ENCODE results near the gene RHOBTB1. TPM values are rescaled to one million over a fixed set of nuclear protein-coding genes. Genes with fewer than 3 reads are reported as not detected.
"Not testable (repeated sequence)": the region's sequence is repeated elsewhere in the genome, so short reads cannot be mapped to it uniquely, and the experiment has no call there.

Gene RHOBTB1
- total RNA-seq, 2 experiments from 2014 or later = not detected

GRCh38 chr10:60974463-60975149 lies 30.6 kb upstream of the RHOBTB1 start:
- no peak for DNase-seq
- no peaks in the 10 kb centered on the region for H3K27me3 ChIP-seq (ENCODE audit: control insufficient read depth in 1 of 2, insufficient read depth in 2 of 2, low read length in 2 of 2)
- H3K36me3 ChIP-seq (ENCODE audit: insufficient read depth, low read length) = no peaks in the 10 kb centered on the region
- H3K36me3 Mint-ChIP-seq (ENCODE audit: low read depth) = no peaks in the 10 kb centered on the region
- no peak for ATAC-seq (ENCODE audit: poor library complexity)
- H3K9me3 ChIP-seq (ENCODE audit: control insufficient read depth in 1 of 2, insufficient read depth in 1 of 2, low read length in 2 of 2) = no peaks in the 10 kb centered on the region
- no peak overlapping the region for H3K27ac ChIP-seq (ENCODE audit: low read depth in 1 of 2, low read length in 2 of 2)
- TF ChIP-seq CTCF (IDR thresholded peaks at IDR 0.05) = no peak
- no peak overlapping the region for H3K4me3 Mint-ChIP-seq
- peaks cover 13% of the 10 kb centered on the region for H3K27me3 Mint-ChIP-seq
- intact Hi-C loops (cut with DNase I, micrococcal nuclease) = no loop called here
- CTCF ChIA-PET = no interaction called here
- H3K4me1 Mint-ChIP-seq (ENCODE audit: low read depth) = no peaks in the 10 kb centered on the region
- POLR2A ChIA-PET = no interaction called here
- no peaks in the 10 kb centered on the region for H3K4me1 ChIP-seq (ENCODE audit: insufficient read depth, low read length)
- no peaks in the 10 kb centered on the region for H3K9me3 Mint-ChIP-seq
- H3K4me3 ChIP-seq (ENCODE audit: low read length) = no peak overlapping the region
- H3K27ac Mint-ChIP-seq = no peak overlapping the region

GRCh38 chr10:60973086-60973485 lies 29.1 kb upstream of the RHOBTB1 start:
- DNase-seq = no peak
- Mint-ChIP-seq H3K9me3 (no peaks in the 10 kb centered on the region), H3K4me3 (no peak overlapping the region), H3K4me1 (ENCODE audit: low read depth) (no peaks in the 10 kb centered on the region), H3K27me3 (peaks cover 17% of the 10 kb centered on the region), H3K36me3 (ENCODE audit: low read depth) (no peaks in the 10 kb centered on the region), H3K27ac (no peak overlapping the region)
- intact Hi-C loops (cut with DNase I, micrococcal nuclease) = no loop called here
- H3K27me3 ChIP-seq (ENCODE audit: control insufficient read depth in 1 of 2, insufficient read depth in 2 of 2, low read length in 2 of 2) = peaks cover 0 to 5% of the 10 kb centered on the region in 2 experiments
- CTCF ChIA-PET = no interaction called here
- POLR2A ChIA-PET = no interaction called here
- no peak for TF ChIP-seq CTCF (IDR thresholded peaks at IDR 0.05)
- H3K36me3 ChIP-seq (ENCODE audit: insufficient read depth, low read length) = no peaks in the 10 kb centered on the region
- H3K27ac ChIP-seq (ENCODE audit: low read depth in 1 of 2, low read length in 2 of 2) = no peak overlapping the region
- ATAC-seq (ENCODE audit: poor library complexity) = no peak
- no peak overlapping the region for H3K4me3 ChIP-seq (ENCODE audit: low read length)
- no peaks in the 10 kb centered on the region for H3K9me3 ChIP-seq (ENCODE audit: control insufficient read depth in 1 of 2, insufficient read depth in 1 of 2, low read length in 2 of 2)
- H3K4me1 ChIP-seq (ENCODE audit: insufficient read depth, low read length) = no peaks in the 10 kb centered on the region

GRCh38 chr10:60972181-60972580 lies 28.2 kb upstream of the RHOBTB1 start:
- H3K36me3 Mint-ChIP-seq (ENCODE audit: low read depth); H3K27me3 ChIP-seq (ENCODE audit: control insufficient read depth in 1 of 2, insufficient read depth in 2 of 2, low read length in 2 of 2); H3K4me3 Mint-ChIP-seq; H3K4me1 Mint-ChIP-seq (ENCODE audit: low read depth); H3K9me3 Mint-ChIP-seq; DNase-seq; H3K4me3 ChIP-seq (ENCODE audit: low read length); H3K27ac ChIP-seq (ENCODE audit: low read depth in 1 of 2, low read length in 2 of 2); H3K4me1 ChIP-seq (ENCODE audit: insufficient read depth, low read length); POLR2A ChIA-PET; H3K27ac Mint-ChIP-seq; CTCF ChIA-PET; H3K9me3 ChIP-seq (ENCODE audit: control insufficient read depth in 1 of 2, insufficient read depth in 1 of 2, low read length in 2 of 2); H3K36me3 ChIP-seq (ENCODE audit: insufficient read depth, low read length); intact Hi-C loops (cut with DNase I, micrococcal nuclease); ATAC-seq (ENCODE audit: poor library complexity): not testable (repeated sequence)
- H3K27me3 Mint-ChIP-seq = peaks cover 22% of the 10 kb centered on the region

GRCh38 chr10:60970526-60970925 lies 26.5 kb upstream of the RHOBTB1 start:
- no peaks in the 10 kb centered on the region for H3K4me1 ChIP-seq (ENCODE audit: insufficient read depth, low read length)
- H3K9me3 ChIP-seq (ENCODE audit: control insufficient read depth in 1 of 2, insufficient read depth in 1 of 2, low read length in 2 of 2) = no peaks in the 10 kb centered on the region
- H3K27ac ChIP-seq (ENCODE audit: low read depth in 1 of 2, low read length in 2 of 2) = no peak overlapping the region
- Mint-ChIP-seq H3K27me3 (peaks cover 25% of the 10 kb centered on the region), H3K9me3 (no peaks in the 10 kb centered on the region), H3K36me3 (ENCODE audit: low read depth) (no peaks in the 10 kb centered on the region), H3K4me3 (no peak overlapping the region), H3K27ac (no peak overlapping the region), H3K4me1 (ENCODE audit: low read depth) (no peaks in the 10 kb centered on the region)
- DNase-seq (no peak), ATAC-seq (ENCODE audit: poor library complexity) (no peak)
- ChIA-PET POLR2A (no interaction called here), CTCF (no interaction called here)
- TF ChIP-seq CTCF (IDR thresholded peaks at IDR 0.05) = no peak
- intact Hi-C loops (cut with DNase I, micrococcal nuclease) = no loop called here
- H3K4me3 ChIP-seq (ENCODE audit: low read length) = no peak overlapping the region
- peaks cover 0 to 12% of the 10 kb centered on the region in 2 experiments for H3K27me3 ChIP-seq (ENCODE audit: control insufficient read depth in 1 of 2, insufficient read depth in 2 of 2, low read length in 2 of 2)
- no peaks in the 10 kb centered on the region for H3K36me3 ChIP-seq (ENCODE audit: insufficient read depth, low read length)

Data from CD4-positive, alpha-beta T cell (primary cell).